Fibroblast of mammary gland (primary cell): ENCODE results near the gene OR52K1.

ENCODE experiments used
- DNase-seq: peaks from one replicate; pipeline ENCODE4 v3.0.0-alpha.2; 2010; ENCODE audit warnings: low read depth
- H3K4me3 ChIP-seq: 2 replicates; pipeline ENCODE4 v1.5.1; 2011; ENCODE audit warnings: low read depth, mild to moderate bottlenecking, low read length, moderate library complexity; ENCODE audit not compliant: control insufficient read depth
- TF ChIP-seq, protein P1 (sequence below): conservative IDR thresholded peaks from 2 replicates; pipeline ENCODE4 v1.5.1; 2011; ENCODE audit warnings: low read depth, low read length, inconsistent platforms; ENCODE audit not compliant: control insufficient read depth, insufficient read depth

Gene OR52K1

DNA sequence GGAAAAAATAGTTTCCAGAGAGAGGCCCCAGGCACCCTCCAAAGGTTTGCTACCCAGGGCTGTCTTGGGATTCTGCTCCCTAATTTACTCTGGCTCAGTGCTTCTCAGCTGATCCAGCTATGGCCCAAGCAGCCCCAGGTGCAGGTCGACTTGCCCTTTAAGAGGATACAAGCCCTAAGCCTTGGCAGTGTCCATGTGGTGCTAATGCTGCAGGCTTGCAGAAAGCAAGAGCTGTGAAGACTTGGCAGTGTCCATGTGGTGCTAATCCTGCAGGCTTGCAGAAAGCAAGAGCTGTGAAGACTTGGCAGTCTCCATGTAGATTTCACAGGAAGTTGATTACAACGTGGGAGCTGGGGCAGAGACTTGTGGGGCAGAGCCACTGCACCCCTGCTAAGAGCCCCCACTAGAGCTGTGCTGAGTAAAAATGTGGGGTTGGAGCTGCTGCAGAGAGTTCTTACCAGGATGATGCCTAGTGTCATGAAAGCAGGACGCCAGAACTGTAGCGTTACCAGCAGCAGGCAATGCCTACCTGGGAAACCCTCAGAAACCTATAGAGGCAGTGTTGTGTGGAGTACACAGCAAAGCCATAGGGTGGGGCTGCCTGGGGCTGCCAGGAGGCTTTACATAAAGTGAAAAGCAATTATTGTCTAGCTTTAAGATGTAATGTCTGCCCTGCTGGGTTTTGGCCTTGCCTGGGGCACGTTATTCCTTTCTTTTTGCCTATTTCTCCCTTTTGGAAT, 16.1 kb upstream of the OR52K1 start:
- H3K4me3 ChIP-seq = no peak overlapping the region
- TF ChIP-seq, protein P1, sequence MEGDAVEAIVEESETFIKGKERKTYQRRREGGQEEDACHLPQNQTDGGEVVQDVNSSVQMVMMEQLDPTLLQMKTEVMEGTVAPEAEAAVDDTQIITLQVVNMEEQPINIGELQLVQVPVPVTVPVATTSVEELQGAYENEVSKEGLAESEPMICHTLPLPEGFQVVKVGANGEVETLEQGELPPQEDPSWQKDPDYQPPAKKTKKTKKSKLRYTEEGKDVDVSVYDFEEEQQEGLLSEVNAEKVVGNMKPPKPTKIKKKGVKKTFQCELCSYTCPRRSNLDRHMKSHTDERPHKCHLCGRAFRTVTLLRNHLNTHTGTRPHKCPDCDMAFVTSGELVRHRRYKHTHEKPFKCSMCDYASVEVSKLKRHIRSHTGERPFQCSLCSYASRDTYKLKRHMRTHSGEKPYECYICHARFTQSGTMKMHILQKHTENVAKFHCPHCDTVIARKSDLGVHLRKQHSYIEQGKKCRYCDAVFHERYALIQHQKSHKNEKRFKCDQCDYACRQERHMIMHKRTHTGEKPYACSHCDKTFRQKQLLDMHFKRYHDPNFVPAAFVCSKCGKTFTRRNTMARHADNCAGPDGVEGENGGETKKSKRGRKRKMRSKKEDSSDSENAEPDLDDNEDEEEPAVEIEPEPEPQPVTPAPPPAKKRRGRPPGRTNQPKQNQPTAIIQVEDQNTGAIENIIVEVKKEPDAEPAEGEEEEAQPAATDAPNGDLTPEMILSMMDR = no peak
- no peak for DNase-seq

DNA sequence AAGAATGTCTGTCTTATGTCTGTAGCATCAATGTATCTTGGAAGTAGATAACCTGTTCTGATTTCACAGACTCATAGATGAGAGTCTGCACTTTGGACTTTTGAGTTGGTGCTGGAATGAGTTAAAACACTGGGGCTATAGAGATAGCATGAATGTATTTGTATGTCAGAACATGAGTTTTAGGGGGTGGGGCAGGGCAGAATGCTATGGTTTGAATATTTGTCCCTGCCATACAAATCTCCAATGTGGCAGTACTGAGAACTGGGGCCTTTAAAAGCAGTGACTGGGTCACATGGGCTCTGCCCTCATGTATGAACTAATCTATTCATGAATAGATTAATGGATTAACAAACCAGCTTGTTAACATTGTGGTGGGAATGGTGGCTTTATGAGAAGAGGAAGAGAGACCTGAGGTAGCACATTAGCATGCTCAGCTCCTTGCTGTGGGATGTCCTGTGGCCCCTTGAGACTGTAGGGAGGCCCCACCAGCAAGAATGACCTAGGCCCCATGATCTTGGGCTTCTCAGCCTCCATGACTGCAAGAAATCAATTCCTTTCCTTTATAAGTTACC, 15.5 kb upstream of the OR52K1 start:
- no peak overlapping the region for H3K4me3 ChIP-seq
- TF ChIP-seq, protein P1 = no peak
- no peak for DNase-seq

DNA sequence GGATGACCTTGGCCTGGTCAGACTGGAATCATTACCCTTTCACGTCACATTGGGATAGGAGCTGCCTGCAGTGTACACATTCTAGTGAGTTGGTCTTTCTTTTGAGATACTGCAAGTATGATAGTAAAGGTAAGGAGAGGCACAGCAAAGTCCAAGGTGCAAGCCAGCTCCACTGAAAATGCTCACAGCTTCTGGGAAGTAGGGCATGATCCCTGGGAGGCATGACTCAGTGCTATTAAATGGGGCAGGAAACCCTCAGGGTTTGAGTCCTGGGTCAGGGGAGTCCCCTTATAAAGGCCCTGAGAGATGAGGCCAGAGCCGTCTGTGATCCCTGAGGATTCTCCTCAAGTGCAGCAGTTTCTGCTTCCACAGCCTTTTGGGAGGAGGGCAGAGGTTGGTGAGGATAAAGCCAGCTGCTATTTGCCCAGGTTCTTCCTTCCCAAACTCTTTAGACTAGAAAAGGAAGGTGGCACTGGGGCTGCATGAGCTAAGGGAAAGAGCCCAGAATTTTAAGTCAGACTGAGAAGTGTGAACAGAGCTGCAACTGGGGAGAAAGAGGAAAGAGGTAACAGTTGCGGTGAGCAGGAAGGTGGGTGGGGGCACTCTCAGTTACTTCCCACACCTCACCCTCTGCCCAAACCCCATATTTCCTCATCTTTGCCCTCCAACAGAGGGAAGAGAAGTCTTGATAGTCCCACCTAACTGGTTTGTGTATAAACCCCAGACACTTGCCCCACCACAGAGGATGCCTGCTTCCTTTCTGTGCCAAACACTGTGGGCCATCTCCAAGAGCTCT, 14.4 kb upstream of the OR52K1 start:
- H3K4me3 ChIP-seq = no peak overlapping the region
- DNase-seq = no peak
- TF ChIP-seq, protein P1 = no peak

GRCh38 chr11:4479644-4480043, 2.8 kb upstream of the OR52K1 start:
- TF ChIP-seq, protein P1 = no peak
- H3K4me3 ChIP-seq = no peak overlapping the region

DNA sequence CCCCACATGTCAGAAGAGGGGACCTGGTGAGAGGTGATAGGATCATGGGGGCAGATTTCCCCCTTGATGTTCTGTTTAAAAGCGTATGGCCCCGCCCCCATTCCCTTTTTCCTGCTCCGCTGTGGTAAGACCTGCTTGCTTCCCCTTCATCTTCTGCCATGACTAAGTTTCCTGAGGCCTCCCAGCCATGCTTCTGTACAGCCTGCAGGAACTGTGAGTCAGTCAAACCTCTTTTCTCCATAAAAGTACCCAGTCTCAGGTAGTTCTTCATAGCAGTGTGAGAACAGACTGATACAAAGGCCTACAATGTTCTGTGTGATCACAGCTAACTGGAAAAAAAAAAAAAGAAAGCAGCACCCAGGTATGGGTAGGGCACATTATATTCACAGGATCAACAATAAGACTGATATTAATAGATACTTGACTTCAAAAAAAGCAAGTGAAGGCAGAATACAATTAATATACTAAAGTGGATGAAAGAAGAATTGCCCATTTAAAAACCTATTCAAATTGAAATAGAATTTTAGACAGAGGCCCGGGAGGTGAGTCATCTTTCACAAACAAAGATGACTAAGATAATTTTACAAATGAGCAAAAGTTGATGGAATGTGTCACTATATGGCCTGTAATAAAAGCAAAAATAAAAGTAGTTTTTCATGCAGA, 1.7 kb upstream of the OR52K1 start:
- no peak overlapping the region for H3K4me3 ChIP-seq
- peak; percentile 38 for DNase-seq
- TF ChIP-seq, protein P1 = no peak

More at GRCh38 chr11:4479644-4480043, 2.8 kb upstream of the OR52K1 start:
- DNase-seq = no peak

DNA sequence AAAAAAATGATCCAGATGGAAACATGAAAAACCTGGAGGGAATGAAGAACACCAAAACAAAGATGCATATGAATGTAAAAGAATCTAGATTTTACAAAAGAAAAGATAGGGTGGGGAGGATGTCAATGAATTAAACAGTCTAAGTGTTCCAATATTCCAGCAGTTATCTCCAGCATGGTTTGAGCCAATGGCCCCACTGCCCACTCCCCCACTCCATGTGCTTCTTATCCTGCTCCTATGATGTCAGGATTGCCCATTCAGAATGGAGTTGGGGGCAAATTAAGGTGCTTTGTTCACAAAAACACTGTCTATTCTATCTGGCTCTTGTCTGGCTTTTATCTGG, 1.2 kb upstream of the OR52K1 start:
- no peak for DNase-seq
- TF ChIP-seq, protein P1 = no peak
- H3K4me3 ChIP-seq = no peak overlapping the region
